GM13977 (cell line): ENCODE results near the gene CALCOCO1.

Source experiments
- DNase-seq: peaks from one replicate; pipeline ENCODE4 v3.0.0; 2012; ENCODE audit warnings: low spot score
- CTCF ChIP-seq: IDR thresholded peaks from 2 replicates; pipeline ENCODE4 v1.5.1; 2012; ENCODE audit warnings: mild to moderate bottlenecking, control low read depth; ENCODE audit not compliant: insufficient read depth; ENCODE audit errors: extremely low read depth, missing control alignments
- in situ Hi-C: fragments of 300-500 bp; cut with MboI; formaldehyde crosslinking; loops from one replicate; pipeline ENCODE4 v1.12.0; 2022; ENCODE audit warnings: low sequenced_read_pairs, low pct_unique_long_range_greater_than_20kb, mixed read lengths, inconsistent platforms; ENCODE audit not compliant: unreplicated experiment

CALCOCO1 gene

GRCh38 chr12:53739214-53740129 lies 12.2 kb upstream of the CALCOCO1 start:
- in situ Hi-C loops = loop anchor here (5.0 kb wide), 1 partner anchor 37 kb away; no protein-coding TSS in a partner anchor
- no peak for DNase-seq
- TF ChIP-seq CTCF = no peak

- no peak for DNase-seq
- in situ Hi-C loops = no loop called here
- no peak for TF ChIP-seq CTCF
Measured at GRCh38 chr12:53738406-53739213, 11.4 kb upstream of the CALCOCO1 start.

GRCh38 chr12:53737951-53738405 lies 10.7 kb upstream of the CALCOCO1 start:
- no peak for TF ChIP-seq CTCF
- in situ Hi-C loops = no loop called here
- DNase-seq = no peak

- no peak for DNase-seq
- no peak for TF ChIP-seq CTCF
- in situ Hi-C loops = no loop called here
Measured at GRCh38 chr12:53737093-53737808, 10.0 kb upstream of the CALCOCO1 start.

- in situ Hi-C loops = no loop called here
- no peak for DNase-seq
- TF ChIP-seq CTCF = no peak
Measured at GRCh38 chr12:53736592-53736991, 9.3 kb upstream of the CALCOCO1 start.

- in situ Hi-C loops = no loop called here
Measured at GRCh38 chr12:53735556-53735955, 8.3 kb upstream of the CALCOCO1 start.

More at GRCh38 chr12:53735556-53735955, 8.3 kb upstream of the CALCOCO1 start:
- DNase-seq = no peak
- TF ChIP-seq CTCF = no peak
